Thyroid gland (tissue), 4 donors: ENCODE measurements around the gene TAF3.

Experiments used
- CTCF ChIP-seq, 6 experiments: fragments of 200-600 bp in 3 of 6; fragments of 450-650 bp in 3 of 6; sonication (generic) in 3 of 6; IDR thresholded peaks; one replicate each; pipeline ENCODE4 v1.5.1; 2016 to 2019; ENCODE audit warnings: antibody characterized with exemption in 6 of 6, mild to moderate bottlenecking in 2 of 6, inconsistent platforms in 1 of 6, moderate library complexity in 1 of 6
- POLR2A ChIP-seq, 2 donors: fragments of 450-650 bp; IDR thresholded peaks; one replicate each; pipeline ENCODE4 v1.6.1; 2017; ENCODE audit warnings: antibody characterized with exemption in 2 of 2, mild to moderate bottlenecking in 2 of 2, moderate library complexity in 1 of 2

GRCh38 chr10:7876541-7877127 lies 58.3 kb downstream of the TAF3 start:
- TF ChIP-seq CTCF (IDR thresholded peaks at IDR 0.05) (no peak), POLR2A (IDR thresholded peaks at IDR 0.05) (no peak)
